GM06990 (cell line): ENCODE data around the gene RGS7.

Experiments used
- DNase-seq: peaks from one replicate; pipeline ENCODE4 v3.0.0-alpha.2; 2011; ENCODE audit not compliant: insufficient read length; ENCODE audit errors: extremely low read depth
- H3K27me3 ChIP-seq: replicated peaks from 2 replicates; pipeline ENCODE4 v1.6.0; 2011; ENCODE audit warnings: low read length; ENCODE audit not compliant: control insufficient read depth, insufficient read depth
- H3K36me3 ChIP-seq: 2 replicates; pipeline ENCODE4 v1.5.1; 2011; ENCODE audit warnings: low read length; ENCODE audit not compliant: control insufficient read depth, insufficient read depth
- H3K4me3 ChIP-seq: replicated peaks from 2 replicates; pipeline ENCODE4 v1.5.1; 2011; ENCODE audit warnings: low read depth, mild to moderate bottlenecking, control low read depth, low read length
- TF ChIP-seq, protein P1 (sequence below): IDR thresholded peaks from 2 replicates; pipeline ENCODE4 v1.5.1; 2011; ENCODE audit warnings: low read length, control low read depth, mild to moderate bottlenecking, inconsistent platforms; ENCODE audit not compliant: insufficient read depth, poor library complexity, severe bottlenecking

Gene RGS7

GRCh38 chr1:241351841-241352240 lies 5.2 kb downstream of the RGS7 start:
- no peak for DNase-seq

DNA sequence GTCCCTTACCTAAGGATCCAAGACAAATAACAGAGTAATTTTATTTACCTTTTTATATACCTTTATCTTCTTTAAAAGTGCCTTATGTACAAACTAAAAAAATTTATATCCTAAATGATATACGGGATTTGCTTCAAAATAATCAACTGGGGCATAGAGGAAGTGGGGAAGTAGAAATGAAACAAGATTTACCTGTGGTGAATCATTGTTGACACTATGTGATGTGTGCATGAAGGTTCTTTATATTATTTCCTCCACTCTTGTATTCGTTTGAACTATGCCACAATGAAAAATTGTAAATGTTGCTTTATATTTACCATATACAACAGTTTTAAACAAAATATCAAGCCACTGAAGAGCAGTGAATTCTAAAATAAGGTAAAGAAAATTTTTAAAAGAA lies 13.0 kb downstream of the RGS7 start:
- H3K36me3 ChIP-seq = no peaks in the 10 kb centered on the region
- TF ChIP-seq, protein P1, sequence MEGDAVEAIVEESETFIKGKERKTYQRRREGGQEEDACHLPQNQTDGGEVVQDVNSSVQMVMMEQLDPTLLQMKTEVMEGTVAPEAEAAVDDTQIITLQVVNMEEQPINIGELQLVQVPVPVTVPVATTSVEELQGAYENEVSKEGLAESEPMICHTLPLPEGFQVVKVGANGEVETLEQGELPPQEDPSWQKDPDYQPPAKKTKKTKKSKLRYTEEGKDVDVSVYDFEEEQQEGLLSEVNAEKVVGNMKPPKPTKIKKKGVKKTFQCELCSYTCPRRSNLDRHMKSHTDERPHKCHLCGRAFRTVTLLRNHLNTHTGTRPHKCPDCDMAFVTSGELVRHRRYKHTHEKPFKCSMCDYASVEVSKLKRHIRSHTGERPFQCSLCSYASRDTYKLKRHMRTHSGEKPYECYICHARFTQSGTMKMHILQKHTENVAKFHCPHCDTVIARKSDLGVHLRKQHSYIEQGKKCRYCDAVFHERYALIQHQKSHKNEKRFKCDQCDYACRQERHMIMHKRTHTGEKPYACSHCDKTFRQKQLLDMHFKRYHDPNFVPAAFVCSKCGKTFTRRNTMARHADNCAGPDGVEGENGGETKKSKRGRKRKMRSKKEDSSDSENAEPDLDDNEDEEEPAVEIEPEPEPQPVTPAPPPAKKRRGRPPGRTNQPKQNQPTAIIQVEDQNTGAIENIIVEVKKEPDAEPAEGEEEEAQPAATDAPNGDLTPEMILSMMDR = no peak
- no peaks in the 10 kb centered on the region; the same call in 1 of the 2 replicates for H3K27me3 ChIP-seq
- no peak for DNase-seq
- no peak overlapping the region for H3K4me3 ChIP-seq

More at GRCh38 chr1:241351841-241352240, 5.2 kb downstream of the RGS7 start:
- H3K27me3 ChIP-seq = peaks cover 4% of the 10 kb centered on the region
- H3K4me3 ChIP-seq = no peak overlapping the region
- no peaks in the 10 kb centered on the region for H3K36me3 ChIP-seq
- TF ChIP-seq, protein P1 = no peak

DNA sequence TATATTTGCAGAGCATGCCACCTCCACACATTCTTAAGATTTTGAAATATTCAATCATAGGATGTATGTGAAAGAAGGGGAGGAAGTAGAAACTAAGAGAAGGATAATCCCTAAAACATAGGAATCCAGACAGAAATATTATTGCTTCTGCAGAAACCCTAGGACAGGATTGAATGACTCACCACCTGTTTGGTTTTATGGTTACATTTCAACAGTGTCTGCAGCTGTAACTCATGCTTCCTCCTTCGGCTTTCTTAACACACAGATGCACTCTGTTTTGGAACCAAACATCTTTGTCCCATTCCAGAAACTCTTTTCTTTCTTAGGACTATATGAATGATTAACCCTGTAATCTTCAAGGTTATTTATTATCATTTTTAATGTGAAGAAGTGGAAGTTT lies 20.7 kb downstream of the RGS7 start:
- Histone ChIP-seq H3K36me3 (no peaks in the 10 kb centered on the region), H3K4me3 (no peak overlapping the region), H3K27me3 (no peaks in the 10 kb centered on the region)
- DNase-seq = no peak
- TF ChIP-seq, protein P1 = no peak

- no peak for DNase-seq
- H3K27me3 ChIP-seq = no peaks in the 10 kb centered on the region
- TF ChIP-seq, protein P1 = no peak
- no peak overlapping the region for H3K4me3 ChIP-seq
- H3K36me3 ChIP-seq = no peaks in the 10 kb centered on the region
Observed at GRCh38 chr1:241332987-241333386, 24.0 kb downstream of the RGS7 start.

GRCh38 chr1:241332037-241332409 lies 25.0 kb downstream of the RGS7 start:
- Histone ChIP-seq H3K4me3 (no peak overlapping the region), H3K27me3 (no peaks in the 10 kb centered on the region), H3K36me3 (no peaks in the 10 kb centered on the region)
- TF ChIP-seq, protein P1 = no peak
- DNase-seq = no peak
